HG03159 (cell line): ENCODE measurements around the gene GALNS.
"Not testable (repeated sequence)": the region's sequence is repeated elsewhere in the genome, so short reads cannot be mapped to it uniquely, and the experiment has no call there.

Experiments
- ATAC-seq: cut with Tn5 transposase; IDR thresholded peaks from one replicate; pipeline ENCODE4 v1.9.1; 2021; ENCODE audit warnings: mild to moderate bottlenecking, moderate library complexity; ENCODE audit not compliant: unreplicated experiment

Gene GALNS

GRCh38 chr16:88772871-88773811, 83.6 kb downstream of the GALNS start:
- no peak for ATAC-seq

- not testable (repeated sequence) for ATAC-seq
These were observed 85.0 kb downstream of the GALNS start for GRCh38 chr16:88771781-88772180.

GRCh38 chr16:88771294-88771772, 85.4 kb downstream of the GALNS start:
- ATAC-seq, result no peak

- ATAC-seq, result no peak
These were observed 86.1 kb downstream of the GALNS start for GRCh38 chr16:88770461-88771293.

- ATAC-seq, result no peak
These were observed 86.9 kb downstream of the GALNS start for GRCh38 chr16:88769617-88770460.

- no peak for ATAC-seq
These were observed 88.5 kb downstream of the GALNS start for GRCh38 chr16:88768071-88768783.

GRCh38 chr16:88767546-88768070, 89.1 kb downstream of the GALNS start:
- ATAC-seq, result no peak

- ATAC-seq, result no peak
These were observed 89.8 kb downstream of the GALNS start for GRCh38 chr16:88766975-88767374.

GRCh38 chr16:88764913-88765349, 91.8 kb downstream of the GALNS start:
- ATAC-seq, result no peak

GRCh38 chr16:88764080-88764479, 92.7 kb downstream of the GALNS start:
- ATAC-seq, result no peak
